Ovary (tissue), 9 donors: ENCODE data around the gene FGGY. TPM values are rescaled to one million over a fixed set of nuclear protein-coding genes. Genes with fewer than 3 reads are reported as not detected.

ENCODE experiments used
- DNase-seq, 5 donors: peaks; one replicate each; pipeline ENCODE4 v3.0.0-alpha.2; 2019 to 2020
- H3K27ac ChIP-seq, 2 donors: fragments of 200-600 bp; one replicate each; pipeline versions ENCODE4 v1.5.1 to v1.8.0; 2019 to 2022
- H3K27me3 ChIP-seq: fragments of 200-600 bp; one replicate; pipeline ENCODE4 v1.8.0; 2022
- H3K36me3 ChIP-seq: fragments of 200-600 bp; sonication (generic); one replicate; pipeline ENCODE4 v1.5.1; 2019
- H3K4me1 ChIP-seq: one replicate; pipeline ENCODE4 v1.8.1; 2013; ENCODE audit warnings: mild to moderate bottlenecking, moderate library complexity; ENCODE audit not compliant: insufficient read depth
- H3K4me3 ChIP-seq: fragments of 200-600 bp; sonication (generic); one replicate; pipeline ENCODE4 v1.5.1; 2017
- H3K9me3 ChIP-seq, 2 donors: fragments of 200-600 bp in 1 of 2; sonication (generic) in 1 of 2; one replicate each; pipeline versions ENCODE4 v1.5.1 to v1.8.1; 2013 to 2019; ENCODE audit warnings: mild to moderate bottlenecking in 1 of 2, moderate library complexity in 1 of 2
- EP300 ChIP-seq: sonication (generic); formaldehyde crosslinking; IDR thresholded peaks from one replicate; pipeline ENCODE4 v1.6.1; 2017; ENCODE audit warnings: antibody characterized with exemption
- POLR2A ChIP-seq: fragments of 450-650 bp; IDR thresholded peaks from one replicate; pipeline ENCODE4 v1.6.1; 2017; ENCODE audit warnings: antibody characterized with exemption, mild to moderate bottlenecking, moderate library complexity
- WGBS, 3 donors: extraction: QIAGEN DNeasy Blood & Tissue Kit in 1 of 3; methylation state at CpG; one replicate each; pipeline versions ENCODE4 v1.1.5 to v1.1.7; 2013 to 2017; 5-methylcytosine and 5-hydroxymethylcytosine counted together
- intact Hi-C, 4 donors: fragments of 100-400 bp; cut with DNase I; formaldehyde crosslinking; loops; one replicate each; pipeline versions ENCODE4 v1.11.0 to v1.15.1; 2022 to 2023
- polyA plus RNA-seq, 2 donors: library from polyadenylated mRNA; stranded (reverse); fragments of 200-250 nt in 1 of 2; fragments of 350-450 nt in 1 of 2; fragmentation: Illumina TruSeq in 1 of 2; extraction: RNeasy Lipid Tissue Mini Kit (QIAGEN cat#74804) in 1 of 2; gene quantifications; one replicate each; pipeline ENCODE4 v1.2.3, GENCODE V29; 2013 to 2014
- total RNA-seq, 7 donors: library from RNA; depleted of rRNA in 2 of 7; stranded (reverse); fragments of >200 nt in 2 of 7; fragmentation: NEBNext Ultra II Directional in 3 of 7; extraction: Animal tissue kit (Norgen Biotek cat#: 25700) in 3 of 7; gene quantifications; one replicate each; pipeline versions ENCODE4 v1.1.0 to v1.2.4, GENCODE V29; 2016 to 2023
- TF ChIP-seq, protein P1 (sequence below), 3 donors: fragments of 450-650 bp in 2 of 3; fragments of 200-600 bp in 1 of 3; IDR thresholded peaks; one replicate each; pipeline versions ENCODE4 v1.5.1 to v1.8.0; 2016 to 2022; ENCODE audit warnings: antibody characterized with exemption in 3 of 3, mild to moderate bottlenecking in 1 of 3
- donor health status: DM: no; HTN: no; CAD: no; lungs with moderate emphysema.
- donor health status: DM: no; HTN: no; CAD: no.
- donor health status: Bipolar disorder and iron deficiency.
- donor health status: DM: yes; HTN: yes; CAD: no.
- donor health status: DM: no; HTN: no; CAD: no.
- donor health status: DM: yes; HTN: yes; CAD: no.

FGGY gene
- total and polyA plus RNA-seq, 9 donors, result 7.9 to 62.0 (median 44.7) TPM

DNA sequence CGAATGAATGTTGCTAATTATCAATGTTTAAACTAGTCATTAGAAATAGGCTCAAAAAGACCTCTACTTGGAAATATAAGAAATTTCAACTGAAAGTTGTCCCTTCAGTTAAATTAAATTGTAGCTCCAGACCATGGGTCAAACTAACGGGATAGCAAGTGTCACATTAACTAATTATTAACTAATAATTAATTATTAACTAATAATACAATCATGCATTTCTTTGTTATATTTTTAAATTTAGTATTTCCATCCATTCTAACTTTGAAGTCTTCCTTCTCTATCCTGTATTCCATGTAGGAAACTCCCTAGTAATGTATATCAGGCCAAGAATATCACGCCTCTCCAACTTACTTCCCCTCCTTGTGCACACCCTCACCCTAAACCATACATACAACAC lies 474.5 kb downstream of the FGGY start:
- no peak overlapping the region for H3K4me3 ChIP-seq
- H3K27ac ChIP-seq, result no peak overlapping the region
- no peaks in the 10 kb centered on the region for H3K9me3 ChIP-seq
- H3K27me3 ChIP-seq, result no peaks in the 10 kb centered on the region
- no peak for TF ChIP-seq POLR2A
- TF ChIP-seq, protein P1, sequence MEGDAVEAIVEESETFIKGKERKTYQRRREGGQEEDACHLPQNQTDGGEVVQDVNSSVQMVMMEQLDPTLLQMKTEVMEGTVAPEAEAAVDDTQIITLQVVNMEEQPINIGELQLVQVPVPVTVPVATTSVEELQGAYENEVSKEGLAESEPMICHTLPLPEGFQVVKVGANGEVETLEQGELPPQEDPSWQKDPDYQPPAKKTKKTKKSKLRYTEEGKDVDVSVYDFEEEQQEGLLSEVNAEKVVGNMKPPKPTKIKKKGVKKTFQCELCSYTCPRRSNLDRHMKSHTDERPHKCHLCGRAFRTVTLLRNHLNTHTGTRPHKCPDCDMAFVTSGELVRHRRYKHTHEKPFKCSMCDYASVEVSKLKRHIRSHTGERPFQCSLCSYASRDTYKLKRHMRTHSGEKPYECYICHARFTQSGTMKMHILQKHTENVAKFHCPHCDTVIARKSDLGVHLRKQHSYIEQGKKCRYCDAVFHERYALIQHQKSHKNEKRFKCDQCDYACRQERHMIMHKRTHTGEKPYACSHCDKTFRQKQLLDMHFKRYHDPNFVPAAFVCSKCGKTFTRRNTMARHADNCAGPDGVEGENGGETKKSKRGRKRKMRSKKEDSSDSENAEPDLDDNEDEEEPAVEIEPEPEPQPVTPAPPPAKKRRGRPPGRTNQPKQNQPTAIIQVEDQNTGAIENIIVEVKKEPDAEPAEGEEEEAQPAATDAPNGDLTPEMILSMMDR (IDR thresholded peaks at IDR 0.05), result no peak
- no peak for TF ChIP-seq EP300
- no peaks in the 10 kb centered on the region for H3K36me3 ChIP-seq
- 94 to 98% (median 97%) methylated on average over 3 of the region's 3 CpGs for WGBS, 3 donors
- intact Hi-C loops, result no loop called here
- H3K4me1 ChIP-seq, result no peaks in the 10 kb centered on the region
- no peak for DNase-seq

DNA sequence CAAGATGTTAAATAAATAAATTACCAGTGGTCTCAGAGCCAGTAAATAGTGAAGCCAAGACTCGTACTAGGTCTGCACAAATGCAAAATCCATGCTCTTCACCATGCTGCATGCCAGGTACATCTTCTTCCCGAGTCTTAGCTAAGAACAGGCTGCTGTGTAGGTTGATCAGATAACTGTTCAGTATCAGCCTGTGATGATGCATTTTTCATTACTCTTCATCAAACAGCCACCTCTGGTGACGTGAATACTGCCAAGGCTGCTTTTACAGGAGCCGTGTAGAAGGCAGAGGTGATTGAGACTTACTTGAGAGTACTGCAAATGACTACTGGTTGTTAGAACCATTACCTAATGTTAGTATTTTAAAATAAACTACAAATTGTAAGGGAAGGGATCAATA lies 478.6 kb downstream of the FGGY start:
- intact Hi-C loops, result no loop called here
- no peaks in the 10 kb centered on the region for H3K4me1 ChIP-seq
- 88 to 91% (median 90%) methylated on average over 4 of the region's 4 CpGs for WGBS, 3 donors
- no peaks in the 10 kb centered on the region for H3K27me3 ChIP-seq
- no peak overlapping the region for H3K4me3 ChIP-seq
- no peak for DNase-seq
- TF ChIP-seq, protein P1 (IDR thresholded peaks at IDR 0.05), result no peak
- no peak for TF ChIP-seq EP300
- H3K9me3 ChIP-seq, result no peaks in the 10 kb centered on the region
- H3K36me3 ChIP-seq, result no peaks in the 10 kb centered on the region
- no peak overlapping the region for H3K27ac ChIP-seq

GRCh38 chr1:59776960-59777852 lies 480.3 kb downstream of the FGGY start:
- no peaks in the 10 kb centered on the region for H3K9me3 ChIP-seq
- H3K4me3 ChIP-seq, result no peak overlapping the region
- intact Hi-C loops, result no loop called here
- TF ChIP-seq, protein P1 (IDR thresholded peaks at IDR 0.05), result no peak
- TF ChIP-seq POLR2A (no peak), EP300 (no peak)
- no peak overlapping the region for H3K27ac ChIP-seq
- H3K27me3 ChIP-seq, result no peaks in the 10 kb centered on the region
- H3K36me3 ChIP-seq, result no peaks in the 10 kb centered on the region
- H3K4me1 ChIP-seq, result no peaks in the 10 kb centered on the region
- DNase-seq, result no peak
- 52 to 64% (median 53%) methylated on average over 7 of the region's 7 CpGs for whole genome bisulfite sequencing, 3 donors

DNA sequence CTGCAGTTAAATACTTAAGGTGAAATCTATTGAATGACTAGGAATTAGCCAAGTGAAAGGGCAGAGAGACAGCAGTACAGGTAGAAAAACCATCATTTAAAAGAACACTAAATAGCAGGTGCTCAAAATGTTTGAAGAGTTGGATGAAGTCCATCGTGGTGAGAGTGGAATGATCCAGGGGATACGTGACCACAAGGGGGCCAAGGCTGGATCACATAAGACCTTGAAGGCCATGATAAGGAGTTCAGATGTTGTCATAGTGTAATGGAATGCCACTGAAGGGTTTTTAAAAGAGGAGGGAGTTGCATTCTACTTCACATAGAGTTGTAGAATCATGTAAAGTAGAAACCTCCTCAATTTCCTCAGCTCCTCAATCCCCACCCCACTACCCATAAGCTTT lies 483.1 kb downstream of the FGGY start:
- Histone ChIP-seq H3K9me3 (no peaks in the 10 kb centered on the region), H3K27me3 (no peaks in the 10 kb centered on the region), H3K36me3 (no peaks in the 10 kb centered on the region), H3K4me3 (no peak overlapping the region), H3K4me1 (no peaks in the 10 kb centered on the region), H3K27ac (no peak overlapping the region)
- no peak for TF ChIP-seq EP300
- TF ChIP-seq, protein P1 (IDR thresholded peaks at IDR 0.05), result no peak
- no peak for TF ChIP-seq POLR2A
- no peak for DNase-seq
- 26 to 50% (median 43%) methylated on average over 2 of the region's 2 CpGs for WGBS, 3 donors
- intact Hi-C loops, result no loop called here
